Panc1 (cell line): ENCODE measurements around the gene DSG3. TPM values are rescaled to one million over a fixed set of nuclear protein-coding genes. Genes with fewer than 3 reads are reported as not detected.
A peak's percentile ranks its signal among the peaks of the same experiment; 100 is the strongest.

ENCODE experiments used
- ATAC-seq: fragments of 200-7000 bp; cut with Tn5 transposase; 2 replicates; pipeline ENCODE4 v1.9.1; 2020; ENCODE audit warnings: mild to moderate bottlenecking, moderate library complexity
- BruUV-seq: library from RNA; stranded (reverse); fragments of 400-500 nt; replicated peaks from 2 replicates; lab custom pipeline; 2021; lab: Mats Ljungman, UMichigan
- CTCF ChIA-PET: fragments of 300-600 bp; sonication (Branson Sonifier 250); formaldehyde crosslinking; loops from one replicate; lab custom pipeline; 2022; ENCODE audit warnings: antibody characterized with exemption; lab: Charles Lee
- POLR2A ChIA-PET: fragments of 300-600 bp; sonication (Branson Sonifier 250); formaldehyde crosslinking; loops from one replicate; lab custom pipeline; 2022; ENCODE audit warnings: antibody characterized with exemption; lab: Charles Lee
- DNase-seq: peaks from one replicate; pipeline ENCODE4 v3.0.0-alpha.2; 2010; ENCODE audit warnings: low read depth, low spot score
- H3K27ac ChIP-seq: 2 replicates; pipeline ENCODE4 v1.5.1; 2011; ENCODE audit warnings: mild to moderate bottlenecking, low read length, inconsistent platforms
- H3K27me3 ChIP-seq: fragments of 200-500 bp; sonication (Bioruptor generic); 2 replicates; pipeline ENCODE4 v1.6.0; 2014; ENCODE audit warnings: low read length, inconsistent platforms; ENCODE audit not compliant: control insufficient read depth, insufficient read depth
- H3K36me3 ChIP-seq: fragments of 200-500 bp; sonication (Bioruptor generic); 2 replicates; pipeline ENCODE4 v1.5.1; 2014; ENCODE audit warnings: inconsistent platforms, mild to moderate bottlenecking, low read length, moderate library complexity; ENCODE audit not compliant: control insufficient read depth, insufficient read depth
- H3K4me1 ChIP-seq: 2 replicates; pipeline ENCODE4 v1.5.1; 2011; ENCODE audit warnings: inconsistent platforms, mild to moderate bottlenecking, low read length, moderate library complexity; ENCODE audit not compliant: control insufficient read depth, insufficient read depth
- H3K4me3 ChIP-seq, 2 experiments: 2 replicates each; pipeline ENCODE4 v1.5.1; 2011 to 2012; ENCODE audit warnings: low read depth in 2 of 2, low read length in 2 of 2, mild to moderate bottlenecking in 2 of 2, inconsistent platforms in 1 of 2, moderate library complexity in 1 of 2
- H3K9me3 ChIP-seq: fragments of 200-500 bp; sonication (Bioruptor generic); 2 replicates; pipeline ENCODE4 v1.5.1; 2014; ENCODE audit warnings: low read depth, mild to moderate bottlenecking, inconsistent platforms, low read length, moderate library complexity; ENCODE audit not compliant: control insufficient read depth, insufficient read depth
- POLR2AphosphoS5 ChIP-seq: IDR thresholded peaks from 2 replicates; pipeline ENCODE4 v1.6.1; 2012; ENCODE audit warnings: mild to moderate bottlenecking, low read depth, low read length, moderate library complexity
- SIN3A ChIP-seq: IDR thresholded peaks from 2 replicates; pipeline ENCODE4 v1.6.1; 2012; ENCODE audit warnings: low read depth, mild to moderate bottlenecking, low read length, moderate library complexity, borderline replicate concordance; ENCODE audit not compliant: insufficient read depth
- TCF7L2 ChIP-seq: IDR thresholded peaks from 2 replicates; pipeline ENCODE4 v1.6.1; 2011; ENCODE audit warnings: mild to moderate bottlenecking, low read depth, low read length, inconsistent platforms
- in situ Hi-C: cut with HindIII; loops from 2 replicates; pipeline ENCODE4 v1.10.0; 2016; ENCODE audit warnings: low sequenced_read_pairs, low pct_unique_long_range_greater_than_20kb
- intact Hi-C: fragments of 100-400 bp; cut with micrococcal nuclease; formaldehyde crosslinking; loops from one replicate; pipeline ENCODE4 v1.10.0; 2022; ENCODE audit not compliant: unreplicated experiment
- total RNA-seq: library from RNA; stranded (reverse); gene quantifications from one replicate; pipeline ENCODE4 v1.2.1, GENCODE V29; 2021; ENCODE audit not compliant: unreplicated experiment
- TF ChIP-seq, protein P1 (sequence below), 2 experiments: IDR thresholded peaks; 2 replicates each; pipeline ENCODE4 v1.6.1; 2011 to 2012; ENCODE audit warnings: low read depth in 2 of 2, control low read depth in 1 of 2, low read length in 1 of 2, mild to moderate bottlenecking in 1 of 2, moderate library complexity in 1 of 2; ENCODE audit not compliant: insufficient read depth in 1 of 2
- TF ChIP-seq, protein P2 (sequence below): fragments of 450-650 bp; IDR thresholded peaks from 2 replicates; pipeline ENCODE4 v1.5.1; 2017; ENCODE audit warnings: mild to moderate bottlenecking

Gene DSG3
- total RNA-seq, 1 experiment from 2014 or later = 0.03 TPM

DNA sequence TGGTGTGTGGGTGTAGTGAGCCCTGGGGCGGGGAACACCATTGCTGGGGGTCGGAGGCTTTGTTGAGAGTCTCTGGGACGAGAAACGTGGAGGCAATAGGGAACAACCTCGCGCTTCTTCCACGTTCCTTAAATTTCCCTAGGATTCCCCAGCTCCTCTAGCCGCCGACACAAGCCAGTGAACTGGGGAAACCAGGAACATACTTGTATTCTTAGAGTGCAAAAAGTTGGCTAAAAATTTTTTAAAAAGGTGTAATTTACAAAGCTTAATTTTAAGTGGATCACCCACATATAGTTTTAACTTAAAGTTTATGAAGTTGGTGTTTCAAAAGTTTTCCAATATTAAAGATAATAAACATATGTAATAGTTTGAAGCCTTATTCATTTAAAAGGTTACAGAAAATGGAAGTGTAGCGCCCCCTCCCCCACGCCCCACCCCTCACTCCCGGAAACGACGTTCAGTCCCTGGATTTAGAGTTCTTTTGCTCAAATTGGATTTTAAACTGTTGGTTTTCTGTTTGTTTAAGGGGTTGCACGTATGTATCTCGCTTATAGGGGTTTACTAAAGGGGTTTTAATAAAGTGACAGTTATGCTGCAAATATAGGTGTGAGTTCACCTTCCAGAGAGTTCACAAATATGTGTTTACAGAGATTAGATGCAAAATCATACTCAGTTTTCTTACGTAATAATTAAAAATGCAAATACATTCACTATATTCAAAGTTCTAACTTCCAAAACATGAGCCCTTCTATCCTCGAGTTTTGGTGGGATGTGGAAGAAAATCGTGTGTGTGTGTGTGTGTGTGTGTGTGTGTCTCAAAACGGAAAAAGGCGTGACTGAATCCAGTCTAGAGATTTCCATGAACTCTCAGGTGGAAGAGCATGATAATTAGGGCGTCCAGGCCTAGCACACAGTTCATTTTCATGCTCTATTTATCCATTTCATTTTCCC lies 51.3 kb downstream of the DSG3 start:
- TF ChIP-seq POLR2AphosphoS5 = no peak
- TF ChIP-seq, protein P1, sequence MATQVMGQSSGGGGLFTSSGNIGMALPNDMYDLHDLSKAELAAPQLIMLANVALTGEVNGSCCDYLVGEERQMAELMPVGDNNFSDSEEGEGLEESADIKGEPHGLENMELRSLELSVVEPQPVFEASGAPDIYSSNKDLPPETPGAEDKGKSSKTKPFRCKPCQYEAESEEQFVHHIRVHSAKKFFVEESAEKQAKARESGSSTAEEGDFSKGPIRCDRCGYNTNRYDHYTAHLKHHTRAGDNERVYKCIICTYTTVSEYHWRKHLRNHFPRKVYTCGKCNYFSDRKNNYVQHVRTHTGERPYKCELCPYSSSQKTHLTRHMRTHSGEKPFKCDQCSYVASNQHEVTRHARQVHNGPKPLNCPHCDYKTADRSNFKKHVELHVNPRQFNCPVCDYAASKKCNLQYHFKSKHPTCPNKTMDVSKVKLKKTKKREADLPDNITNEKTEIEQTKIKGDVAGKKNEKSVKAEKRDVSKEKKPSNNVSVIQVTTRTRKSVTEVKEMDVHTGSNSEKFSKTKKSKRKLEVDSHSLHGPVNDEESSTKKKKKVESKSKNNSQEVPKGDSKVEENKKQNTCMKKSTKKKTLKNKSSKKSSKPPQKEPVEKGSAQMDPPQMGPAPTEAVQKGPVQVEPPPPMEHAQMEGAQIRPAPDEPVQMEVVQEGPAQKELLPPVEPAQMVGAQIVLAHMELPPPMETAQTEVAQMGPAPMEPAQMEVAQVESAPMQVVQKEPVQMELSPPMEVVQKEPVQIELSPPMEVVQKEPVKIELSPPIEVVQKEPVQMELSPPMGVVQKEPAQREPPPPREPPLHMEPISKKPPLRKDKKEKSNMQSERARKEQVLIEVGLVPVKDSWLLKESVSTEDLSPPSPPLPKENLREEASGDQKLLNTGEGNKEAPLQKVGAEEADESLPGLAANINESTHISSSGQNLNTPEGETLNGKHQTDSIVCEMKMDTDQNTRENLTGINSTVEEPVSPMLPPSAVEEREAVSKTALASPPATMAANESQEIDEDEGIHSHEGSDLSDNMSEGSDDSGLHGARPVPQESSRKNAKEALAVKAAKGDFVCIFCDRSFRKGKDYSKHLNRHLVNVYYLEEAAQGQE (IDR thresholded peaks at IDR 0.05; ENCODE audit: insufficient read depth in 1 of 2, low read depth in 2 of 2, low read length in 1 of 2) = no peak
- TF ChIP-seq, protein P2, sequence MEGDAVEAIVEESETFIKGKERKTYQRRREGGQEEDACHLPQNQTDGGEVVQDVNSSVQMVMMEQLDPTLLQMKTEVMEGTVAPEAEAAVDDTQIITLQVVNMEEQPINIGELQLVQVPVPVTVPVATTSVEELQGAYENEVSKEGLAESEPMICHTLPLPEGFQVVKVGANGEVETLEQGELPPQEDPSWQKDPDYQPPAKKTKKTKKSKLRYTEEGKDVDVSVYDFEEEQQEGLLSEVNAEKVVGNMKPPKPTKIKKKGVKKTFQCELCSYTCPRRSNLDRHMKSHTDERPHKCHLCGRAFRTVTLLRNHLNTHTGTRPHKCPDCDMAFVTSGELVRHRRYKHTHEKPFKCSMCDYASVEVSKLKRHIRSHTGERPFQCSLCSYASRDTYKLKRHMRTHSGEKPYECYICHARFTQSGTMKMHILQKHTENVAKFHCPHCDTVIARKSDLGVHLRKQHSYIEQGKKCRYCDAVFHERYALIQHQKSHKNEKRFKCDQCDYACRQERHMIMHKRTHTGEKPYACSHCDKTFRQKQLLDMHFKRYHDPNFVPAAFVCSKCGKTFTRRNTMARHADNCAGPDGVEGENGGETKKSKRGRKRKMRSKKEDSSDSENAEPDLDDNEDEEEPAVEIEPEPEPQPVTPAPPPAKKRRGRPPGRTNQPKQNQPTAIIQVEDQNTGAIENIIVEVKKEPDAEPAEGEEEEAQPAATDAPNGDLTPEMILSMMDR = no peak
- Histone ChIP-seq H3K36me3 (peaks cover 4% of the 10 kb centered on the region; the same call in 1 of the 2 replicates), H3K27me3 (no peaks in the 10 kb centered on the region; the same call in 1 of the 2 replicates), H3K27ac (peak overlapping the region; percentile 34; the same call in 1 of the 2 replicates), H3K4me3 (peak overlapping the region; percentile 52 to 74), H3K9me3 (no peaks in the 10 kb centered on the region), H3K4me1 (peaks cover 6% of the 10 kb centered on the region)
- no peak for DNase-seq
- in situ Hi-C loops (no loop called here), intact Hi-C loops (no loop called here)
- CTCF ChIA-PET = no interaction called here
- no peak; the same call in 1 of the 2 replicates for ATAC-seq
- POLR2A ChIA-PET = no interaction called here
- BruUV-seq = no TSS peak

DNA sequence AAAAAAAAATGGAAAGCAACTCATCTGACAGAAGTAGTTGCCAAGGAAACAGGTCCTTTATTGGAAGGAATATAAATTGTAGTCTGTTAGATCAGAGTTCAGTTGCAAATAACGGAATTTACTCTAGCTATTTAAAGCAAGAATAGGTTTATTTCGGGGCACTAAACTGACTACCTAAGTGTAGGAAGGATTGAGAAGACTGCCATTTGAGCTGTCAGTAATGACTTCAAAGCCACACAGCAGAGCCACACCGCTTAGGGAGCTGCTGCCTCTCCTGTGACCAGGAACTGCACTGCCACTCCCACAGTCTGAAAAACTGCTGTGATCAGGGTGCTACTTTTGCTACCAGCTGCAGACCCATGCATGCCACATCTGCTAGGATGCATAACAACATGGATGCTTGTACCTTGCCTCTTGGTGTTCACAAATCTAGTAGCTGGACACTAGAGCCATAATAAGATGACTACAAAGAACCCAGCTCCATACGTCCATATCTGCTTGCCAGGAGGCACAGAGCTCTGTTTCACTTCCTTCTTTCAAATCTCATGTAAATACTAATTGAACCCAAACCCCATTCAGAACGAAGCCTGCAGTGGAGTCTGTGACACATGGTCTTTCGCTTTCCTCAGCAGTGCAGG lies 52.6 kb downstream of the DSG3 start:
- DNase-seq (no peak), ATAC-seq (no peak)
- intact Hi-C loops = loop anchor here (10.0 kb wide), 1 partner anchor 75 kb away; no protein-coding TSS in a partner anchor
- ChIA-PET CTCF (no interaction called here), POLR2A (no interaction called here)
- Histone ChIP-seq H3K36me3 (peaks cover 4% of the 10 kb centered on the region; the same call in 1 of the 2 replicates), H3K9me3 (no peaks in the 10 kb centered on the region), H3K27me3 (no peaks in the 10 kb centered on the region; the same call in 1 of the 2 replicates), H3K4me3 (no peak overlapping the region), H3K4me1 (peaks cover 6% of the 10 kb centered on the region), H3K27ac (no peak overlapping the region)
- BruUV-seq = no TSS peak
- no peak for TF ChIP-seq TCF7L2
- TF ChIP-seq SIN3A = no peak
- TF ChIP-seq, protein P1 (IDR thresholded peaks at IDR 0.05; ENCODE audit: insufficient read depth in 1 of 2, low read depth in 2 of 2, low read length in 1 of 2) = no peak
- in situ Hi-C loops = no loop called here
